HG03565 (cell line): ENCODE measurements around the gene ZSCAN2.
A peak's percentile ranks its signal among the peaks of the same experiment; 100 is the strongest.
"Not testable (repeated sequence)": the region's sequence is repeated elsewhere in the genome, so short reads cannot be mapped to it uniquely, and the experiment has no call there.

Experiments
- ATAC-seq: cut with Tn5 transposase; IDR thresholded peaks from one replicate; pipeline ENCODE4 v1.9.1; 2021; ENCODE audit warnings: mild to moderate bottlenecking, moderate library complexity; ENCODE audit not compliant: unreplicated experiment

Gene ZSCAN2

DNA sequence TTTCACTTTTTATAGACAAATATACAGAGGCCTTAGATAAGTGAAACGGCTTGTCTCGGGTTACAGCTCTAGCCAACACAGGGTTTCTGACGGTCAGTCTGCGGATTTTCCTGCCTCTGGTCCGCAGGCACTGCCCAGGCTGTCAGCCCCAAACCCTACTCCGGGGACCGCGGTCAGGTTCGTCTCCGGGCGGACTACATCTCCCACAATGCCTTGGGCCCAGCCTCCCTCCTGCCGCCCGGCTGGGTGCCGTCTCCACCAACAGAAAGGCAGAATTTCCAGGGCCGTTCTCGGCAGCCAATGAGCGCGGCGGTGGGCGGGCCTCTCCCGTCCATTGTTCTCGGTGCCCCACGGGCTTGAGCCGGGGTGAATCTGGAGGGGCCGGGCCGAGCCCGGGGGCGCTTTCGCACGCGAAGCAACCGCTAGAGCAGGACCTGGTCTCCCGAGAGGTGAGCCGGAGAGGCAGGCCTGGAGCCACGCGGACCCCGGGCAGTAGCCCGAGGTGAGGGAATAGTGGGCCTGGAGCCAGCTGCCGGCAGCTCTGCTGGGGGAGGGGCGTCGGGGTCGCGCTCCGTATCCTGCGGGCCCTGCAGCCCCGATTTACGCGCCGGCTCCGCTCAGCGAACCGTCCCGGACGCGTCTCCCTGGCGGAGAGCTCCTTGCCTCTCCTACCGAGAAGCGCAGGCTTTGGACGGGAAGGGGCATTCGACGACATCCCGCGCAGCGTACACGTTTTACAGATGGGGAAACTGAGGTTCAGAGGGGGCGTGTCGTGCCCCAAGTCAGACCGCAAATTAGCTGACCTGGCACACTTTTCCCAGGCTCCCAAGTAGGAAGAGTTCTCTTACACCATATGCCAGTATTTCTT is at the start of gene ZSCAN2:
Gene ZSCAN2, plus strand, starts transcription at position 323 of the 868 bp plus-strand sequence. CDS start 2,919 bp downstream, outside the sequence.
- peak; percentile 80 for ATAC-seq

DNA sequence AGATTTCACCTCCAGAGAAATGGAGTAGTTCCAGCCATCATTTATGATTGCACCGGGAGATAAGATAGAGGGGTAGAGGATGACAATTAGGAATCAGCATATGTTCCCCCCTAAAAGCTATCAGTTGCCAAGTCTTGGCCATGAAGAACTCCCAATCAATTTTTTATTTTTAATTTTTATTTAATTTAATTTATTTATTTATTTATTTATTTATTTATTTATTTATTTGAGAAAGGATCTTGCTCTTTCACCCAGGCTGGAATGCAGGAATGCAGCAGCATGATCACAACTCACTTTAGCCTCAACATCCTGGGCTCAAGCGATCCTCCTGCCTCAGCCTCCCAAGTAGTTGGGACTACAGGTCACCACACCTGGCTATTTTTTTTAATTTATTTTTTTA is 49.2 kb upstream of the ZSCAN2 start:
- not testable (repeated sequence) for ATAC-seq

DNA sequence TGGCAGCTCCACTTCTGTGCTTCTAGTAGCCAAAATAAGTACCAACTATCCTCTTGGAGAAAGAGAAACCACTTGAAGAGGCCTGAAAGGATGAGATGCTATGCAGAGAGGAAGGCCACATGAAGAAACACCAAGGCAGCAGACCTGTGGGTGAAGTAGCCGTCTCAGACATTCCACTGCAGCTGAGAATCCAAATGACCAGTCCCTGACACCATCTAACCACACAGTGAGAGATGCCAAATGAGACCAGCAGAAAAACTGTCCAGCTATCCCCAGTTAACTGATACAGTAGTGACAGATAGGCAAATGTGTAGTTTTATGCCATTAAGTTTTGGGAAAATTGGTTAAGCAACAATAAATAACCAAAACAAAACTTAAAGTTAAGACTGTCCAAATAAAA is 47.9 kb upstream of the ZSCAN2 start:
- no peak for ATAC-seq

DNA sequence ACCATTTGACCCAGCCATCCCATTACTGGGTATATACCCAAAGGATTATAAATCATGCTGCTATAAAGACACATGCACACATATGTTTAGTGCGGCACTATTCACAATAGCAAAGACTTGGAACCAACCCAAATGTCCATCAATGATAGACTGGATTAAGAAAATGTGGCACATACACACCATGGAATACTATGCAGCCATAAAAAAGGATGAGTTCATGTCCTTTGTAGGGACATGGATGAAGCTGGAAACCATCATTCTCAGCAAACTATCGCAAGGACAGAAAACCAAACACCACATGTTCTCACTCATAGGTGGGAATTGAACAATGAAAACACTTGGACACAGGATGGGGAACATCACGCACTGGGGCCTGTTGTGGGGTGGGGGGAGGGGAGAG is 44.1 kb upstream of the ZSCAN2 start:
- ATAC-seq: not testable (repeated sequence)

DNA sequence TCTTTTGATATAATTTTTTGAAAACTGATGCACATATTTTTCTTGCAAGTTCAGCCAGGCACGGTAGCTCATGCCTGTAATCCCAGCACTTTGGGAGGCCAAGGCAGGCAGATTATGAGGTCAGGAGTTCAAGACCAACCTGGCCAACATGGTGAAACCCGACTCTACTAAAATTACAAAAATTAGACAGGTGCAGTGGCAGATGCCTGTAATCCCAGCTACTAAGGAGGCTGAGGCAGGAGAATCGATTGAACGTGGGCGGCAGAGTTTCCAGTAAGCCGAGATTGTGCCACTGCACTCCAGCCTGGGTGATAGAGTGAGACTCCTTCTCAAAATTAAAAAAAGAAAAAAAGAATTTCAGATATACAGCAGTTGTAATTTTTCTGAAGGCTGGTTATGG is 32.8 kb upstream of the ZSCAN2 start:
- not testable (repeated sequence) for ATAC-seq

DNA sequence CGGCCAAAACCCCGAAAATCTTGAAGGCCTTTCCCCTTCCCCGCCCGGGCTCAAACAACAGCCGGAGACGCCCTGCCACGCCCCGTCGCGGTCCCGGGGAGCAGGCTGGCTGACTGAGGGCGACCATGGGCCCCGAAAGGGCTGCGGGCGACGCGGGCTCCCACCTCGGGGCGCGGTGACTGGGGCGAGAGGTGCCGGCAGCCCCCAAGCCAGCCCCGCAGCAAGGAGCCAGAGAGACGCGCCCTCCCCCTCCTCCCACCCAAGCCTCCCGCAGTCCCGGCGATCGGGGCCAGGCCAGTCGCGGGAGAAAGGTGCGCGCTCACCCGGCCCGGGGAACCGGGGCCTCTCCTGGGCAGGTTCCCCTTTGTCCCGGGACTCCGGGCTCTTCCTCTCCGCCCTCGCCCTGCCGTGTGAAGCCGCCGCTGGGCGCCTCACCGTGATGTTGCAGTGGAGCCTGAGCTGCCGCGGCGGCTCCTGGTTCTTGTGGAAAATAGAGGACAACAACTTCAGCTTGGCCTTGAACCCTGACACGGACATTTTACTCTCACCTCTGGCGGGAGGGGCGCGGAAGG is 30.6 kb upstream of the ZSCAN2 start:
- ATAC-seq: no peak

DNA sequence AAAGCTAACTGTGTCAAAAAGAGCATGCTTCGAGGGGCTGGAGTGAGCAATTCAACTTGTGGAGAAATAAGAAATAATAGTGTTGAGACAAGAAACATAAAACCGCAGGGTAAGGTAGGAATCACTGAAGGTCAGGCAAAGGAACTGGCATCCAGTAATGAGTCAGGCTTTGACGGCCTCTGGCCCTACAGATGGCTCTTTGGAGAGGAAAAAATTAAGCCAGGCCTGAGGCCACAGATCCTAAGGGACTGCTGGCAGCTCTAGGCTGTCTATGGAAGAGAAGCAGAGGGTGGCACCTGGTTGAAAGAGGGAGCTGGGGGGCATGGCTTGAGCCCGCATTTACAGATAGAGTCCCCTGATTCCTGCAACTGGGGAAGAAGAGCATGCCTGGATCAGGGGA is 28.6 kb upstream of the ZSCAN2 start:
- ATAC-seq: no peak

DNA sequence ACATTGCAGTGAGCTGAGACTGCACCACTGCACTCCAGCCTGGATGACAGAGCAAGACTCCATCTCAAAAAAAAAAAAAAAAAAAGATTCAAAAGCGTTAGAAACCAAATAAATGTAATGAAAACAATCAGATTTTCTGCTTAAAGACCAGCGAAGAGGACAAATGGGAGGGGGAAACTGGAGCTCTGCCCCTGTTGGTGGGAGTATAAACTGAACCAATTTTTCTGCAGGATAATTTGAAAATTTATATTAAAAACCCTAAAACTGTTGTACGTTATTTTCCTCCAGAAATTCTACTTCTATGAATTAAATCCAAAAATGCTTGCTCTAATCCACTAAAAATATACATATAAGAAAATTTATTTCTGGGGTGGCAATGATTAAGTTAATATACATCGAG is 25.3 kb upstream of the ZSCAN2 start:
- no peak for ATAC-seq

DNA sequence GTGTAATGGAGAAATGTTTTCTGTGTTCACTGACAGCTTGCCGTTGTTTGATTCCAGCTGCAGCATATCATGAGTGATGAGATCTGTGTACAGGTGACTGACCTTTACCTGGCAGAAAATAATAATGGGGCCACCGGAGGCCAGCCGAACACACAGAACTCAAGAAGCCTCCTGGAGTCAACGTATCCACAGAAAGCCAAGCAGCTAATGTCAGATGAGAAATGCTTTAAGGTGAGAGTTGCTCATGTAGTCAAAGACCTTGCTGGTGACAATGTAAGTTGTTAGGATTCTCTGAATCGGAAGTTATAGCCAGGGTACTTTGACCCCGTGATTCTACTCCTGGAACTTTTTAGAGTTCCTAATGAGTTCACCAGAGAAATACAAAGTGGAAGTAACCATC is 22.9 kb upstream of the ZSCAN2 start:
- ATAC-seq: not testable (repeated sequence)

DNA sequence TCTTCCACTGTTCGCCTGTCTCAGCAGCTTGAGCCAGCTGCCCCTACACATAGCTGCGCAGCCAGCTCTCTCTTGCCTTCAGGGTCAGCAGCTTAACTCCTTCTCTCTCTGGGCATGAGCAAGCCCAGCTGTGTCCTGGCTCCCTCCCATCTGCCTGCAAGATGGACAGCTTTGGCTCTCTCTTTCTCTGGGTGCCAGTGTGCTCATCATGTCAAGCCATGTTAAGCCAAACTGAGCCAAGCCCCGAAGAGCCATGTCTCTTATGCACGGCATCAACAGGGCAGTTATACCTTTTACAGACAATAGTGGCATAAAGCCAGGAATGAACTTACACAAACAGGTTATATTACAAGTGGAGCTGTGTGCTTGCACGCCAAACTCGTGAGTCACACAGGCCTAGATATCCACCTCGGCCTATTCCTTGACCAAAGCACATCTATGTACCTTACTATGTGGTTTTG is 21.5 kb upstream of the ZSCAN2 start:
- not testable (repeated sequence) for ATAC-seq

DNA sequence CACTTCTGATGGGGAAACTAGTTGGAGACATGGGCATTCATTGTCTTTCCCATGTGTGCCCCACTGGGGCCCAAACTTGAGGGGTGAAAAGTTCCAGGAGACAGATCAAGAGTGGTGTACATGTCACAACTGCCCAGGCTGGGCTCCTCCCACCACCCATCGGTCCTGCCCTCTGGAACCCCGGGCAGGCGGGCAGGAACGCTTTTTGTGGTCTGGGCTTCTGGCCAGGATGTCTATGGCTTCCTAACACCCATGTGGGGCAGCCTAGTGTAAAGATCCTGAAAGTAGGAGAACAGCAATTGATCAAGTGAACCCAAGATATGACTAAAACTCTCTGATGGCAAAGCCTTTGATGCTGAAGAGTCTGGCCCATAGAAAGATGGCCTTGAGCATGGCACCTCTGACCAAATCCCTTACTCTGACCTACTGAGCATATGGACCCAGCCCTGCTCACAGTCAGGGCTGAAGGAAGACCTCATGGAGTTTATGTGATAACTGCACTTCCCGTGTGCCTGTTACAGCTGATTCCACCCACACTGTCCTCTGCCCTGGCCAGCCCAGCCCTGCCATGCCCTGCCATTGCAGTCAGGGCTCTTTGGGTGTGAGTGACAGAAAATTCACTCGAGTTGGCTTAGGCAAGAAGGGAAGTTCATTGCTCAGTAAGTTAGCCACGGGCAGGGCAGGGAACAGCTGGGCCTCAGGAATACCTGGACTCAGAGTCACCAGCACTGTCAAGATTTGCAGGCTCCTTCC is 19.0 kb upstream of the ZSCAN2 start:
- ATAC-seq: not testable (repeated sequence)

DNA sequence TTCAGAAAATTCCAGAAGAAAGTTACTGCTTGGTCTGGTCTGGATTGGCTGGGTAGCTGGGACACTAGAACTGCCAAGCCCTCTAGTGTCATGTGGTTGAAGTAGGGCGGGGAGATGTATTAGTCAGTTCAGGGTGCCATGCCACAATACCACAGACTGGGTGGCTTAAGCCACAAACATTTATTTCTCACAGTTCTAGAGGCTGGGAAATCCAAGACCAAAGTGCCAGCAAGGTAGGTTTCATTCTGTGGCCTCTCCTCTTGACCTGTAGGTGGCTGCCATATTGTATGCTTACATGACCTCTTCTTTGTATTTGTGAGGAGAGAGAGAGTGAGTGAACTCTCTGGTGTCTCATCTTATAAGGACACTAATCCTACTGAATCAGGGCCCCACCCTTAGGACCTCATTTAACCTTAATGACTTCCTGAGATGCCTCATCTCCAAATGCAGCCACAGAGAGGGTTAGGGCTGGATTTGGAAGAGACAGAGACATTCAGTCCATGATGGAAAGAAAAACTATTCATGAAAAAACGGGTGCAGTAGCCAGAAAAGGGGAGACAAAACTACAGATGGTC is 18.1 kb upstream of the ZSCAN2 start:
- no peak for ATAC-seq

DNA sequence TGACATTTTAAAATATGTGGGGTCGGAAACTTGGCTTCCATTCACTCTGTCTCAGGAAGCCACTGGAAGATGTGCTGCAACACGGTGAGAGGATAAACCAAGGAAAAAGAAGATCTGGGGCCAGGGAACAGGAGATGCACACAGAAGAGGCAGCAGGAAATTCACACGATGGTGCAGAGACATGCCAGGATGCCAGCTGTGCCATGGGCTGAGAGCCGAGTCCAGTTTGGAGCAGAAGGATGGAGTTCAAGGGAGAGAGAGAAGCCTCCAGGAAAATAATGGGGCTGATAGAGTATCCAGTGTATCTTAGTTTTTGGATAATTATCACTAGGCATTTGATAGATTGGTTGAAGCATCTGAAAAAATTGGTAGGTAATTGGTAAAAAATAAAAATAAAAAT is 16.9 kb upstream of the ZSCAN2 start:
- ATAC-seq: not testable (repeated sequence)

DNA sequence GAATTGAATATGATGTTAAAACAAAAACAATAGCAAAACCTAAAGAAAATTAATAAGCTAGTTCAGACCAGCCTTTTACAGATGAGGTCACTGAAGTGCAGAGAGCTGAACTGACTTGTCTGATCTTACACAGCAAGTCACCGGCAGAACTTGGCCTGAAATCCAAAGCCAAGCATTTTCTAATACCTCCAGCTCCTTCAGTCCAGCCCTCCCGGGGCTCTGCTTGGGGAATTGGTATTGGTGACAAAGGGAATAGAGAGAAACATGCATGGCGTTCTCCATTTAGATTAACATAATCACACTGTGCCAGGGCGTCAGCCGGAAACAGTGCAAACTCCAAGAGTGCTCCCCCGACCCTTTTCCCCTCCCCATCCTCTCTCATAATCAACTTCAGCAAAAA is 14.1 kb upstream of the ZSCAN2 start:
- no peak for ATAC-seq

DNA sequence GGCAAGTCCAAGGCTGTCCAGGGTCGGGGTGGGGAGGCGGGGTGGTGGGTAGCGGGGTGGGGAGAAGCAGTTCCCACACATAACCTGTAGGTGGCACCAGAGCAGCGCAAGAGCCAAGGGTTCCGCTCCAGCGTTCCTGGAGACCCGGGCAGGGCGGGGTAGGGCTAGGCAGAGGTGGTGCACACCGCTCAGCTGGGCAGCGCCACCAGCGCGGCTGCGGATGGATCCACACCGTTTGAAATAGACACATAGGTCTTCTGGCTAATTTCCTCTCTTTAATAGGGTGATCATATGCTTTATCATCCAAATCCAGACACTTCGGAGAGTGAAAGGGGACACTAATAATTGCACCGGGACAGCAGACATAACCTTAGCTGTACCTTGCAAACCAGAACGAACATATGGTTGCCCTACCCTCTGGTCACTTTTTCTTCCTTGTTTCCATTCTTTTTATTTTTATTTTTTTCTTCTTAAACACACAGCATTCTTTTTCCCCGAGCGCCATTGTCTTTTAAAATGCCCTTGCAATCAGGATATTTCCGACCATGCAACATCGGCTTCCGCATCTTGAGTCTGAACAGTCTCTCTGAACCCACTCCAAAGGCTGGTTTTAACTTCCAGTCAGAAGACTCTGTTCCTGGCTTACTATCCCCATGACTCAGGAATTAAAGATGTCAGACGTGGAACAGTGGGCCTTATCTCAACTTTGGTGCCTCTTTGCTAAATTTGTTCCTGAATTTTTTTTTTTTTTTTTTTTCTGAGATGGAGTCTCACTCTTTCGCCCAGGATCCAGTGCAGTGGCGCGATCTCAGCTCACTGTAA is 12.5 kb upstream of the ZSCAN2 start:
- ATAC-seq: peak; percentile 85

DNA sequence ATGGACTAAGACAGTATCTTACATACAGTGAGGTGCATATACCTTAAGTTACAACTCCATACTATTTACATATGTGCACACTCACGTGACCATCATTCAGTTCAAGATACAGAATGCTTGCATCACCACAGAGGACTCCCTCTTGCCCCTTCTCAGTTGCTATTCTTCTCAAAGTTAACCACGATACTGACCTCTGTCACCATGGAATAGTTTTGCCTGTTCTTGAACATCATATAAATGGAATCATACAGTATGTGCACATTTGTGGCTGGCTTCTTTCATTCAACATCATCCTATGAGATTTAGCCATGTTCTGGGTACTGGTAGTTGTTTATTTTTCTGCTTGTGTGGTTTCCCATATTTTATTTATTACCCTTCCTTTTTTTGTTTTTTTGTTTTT is 10.4 kb upstream of the ZSCAN2 start:
- no peak for ATAC-seq

DNA sequence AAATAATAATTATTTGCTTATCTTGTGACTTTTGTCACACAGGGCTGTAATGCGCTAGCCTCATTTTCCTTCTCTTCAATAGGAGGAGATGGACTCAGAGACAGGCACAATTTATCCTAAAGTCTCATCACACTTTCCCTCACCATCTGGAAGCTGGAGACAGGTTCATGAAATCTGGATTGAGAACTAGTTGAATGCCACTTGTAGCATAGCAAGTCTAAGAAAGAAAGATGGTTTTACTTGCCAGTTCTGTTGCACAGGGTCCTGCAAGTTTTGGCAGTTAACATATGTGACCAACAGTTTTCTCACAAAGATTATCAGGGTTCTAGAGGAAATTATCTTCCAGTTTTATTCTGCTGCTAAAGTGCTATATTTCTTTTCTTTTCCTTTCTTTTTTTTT is 9.0 kb upstream of the ZSCAN2 start:
- no peak for ATAC-seq

DNA sequence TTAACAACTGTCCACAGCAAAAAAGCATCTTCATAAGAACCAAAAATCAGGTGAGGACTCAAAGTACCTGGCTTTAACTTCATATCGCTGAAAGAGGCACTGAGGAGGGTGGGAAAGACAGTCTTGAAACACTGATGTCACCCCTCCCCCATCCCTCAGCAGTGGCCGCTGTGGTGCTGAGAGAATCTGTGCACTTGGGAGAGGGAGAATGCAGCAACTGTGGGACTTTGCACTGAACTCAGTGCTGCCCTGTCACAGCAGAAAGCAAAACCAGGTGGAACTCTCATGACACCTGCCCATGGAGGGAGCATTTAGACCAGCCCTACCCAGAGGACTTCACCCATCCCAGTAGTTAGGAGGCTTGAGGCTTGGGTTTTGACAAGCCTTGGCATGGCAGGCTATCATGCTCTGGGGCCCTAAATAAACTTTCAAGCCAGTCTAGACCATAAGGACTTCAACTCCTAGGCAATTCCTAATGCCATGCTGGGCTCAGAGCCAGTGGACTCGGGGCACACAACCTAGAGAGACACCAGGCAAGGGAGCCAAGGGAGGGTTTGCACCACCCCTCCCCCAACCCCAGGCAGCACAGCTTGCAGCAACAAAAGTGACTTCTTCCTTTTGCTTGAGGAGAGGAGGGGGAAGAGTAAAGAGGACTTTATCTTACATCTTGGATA is 6.1 kb upstream of the ZSCAN2 start:
- no peak for ATAC-seq

DNA sequence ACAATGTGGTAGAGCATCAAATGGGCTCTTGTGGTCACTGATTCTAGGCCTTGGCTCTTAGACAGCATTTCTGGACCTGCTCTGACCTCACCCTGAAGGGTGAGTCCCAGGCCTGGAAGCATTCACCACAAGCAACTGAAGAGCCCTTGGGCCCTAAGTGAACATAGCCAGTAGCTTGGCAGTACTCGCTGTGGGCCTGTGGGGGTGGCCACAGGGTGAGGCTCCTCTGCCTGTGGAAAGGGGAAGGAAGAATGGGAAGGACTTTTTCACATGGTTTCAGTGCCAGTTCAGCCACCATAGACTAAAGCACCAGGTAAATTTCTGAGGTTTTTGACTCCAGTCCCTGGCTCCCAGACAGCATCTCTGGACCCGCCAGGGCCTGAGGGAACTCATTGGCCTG is 5.1 kb upstream of the ZSCAN2 start:
- no peak for ATAC-seq

DNA sequence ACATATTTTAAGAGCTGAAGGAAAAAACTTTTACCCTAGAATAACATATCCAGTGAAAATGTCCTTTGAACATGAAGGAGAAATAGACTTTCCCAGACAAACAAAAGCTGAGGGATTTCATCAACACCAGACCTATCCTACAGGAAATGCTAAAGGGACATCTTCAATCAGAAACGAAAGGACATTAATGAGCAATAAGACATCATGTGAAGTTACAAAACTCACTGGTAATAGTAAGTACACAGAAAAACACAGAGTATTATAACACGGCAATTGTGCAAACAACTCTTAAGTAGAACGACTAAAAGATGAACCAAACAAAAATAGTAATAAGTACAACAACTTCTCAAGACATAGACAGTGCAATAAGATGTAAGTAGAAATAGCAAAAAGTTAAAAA is 3.5 kb upstream of the ZSCAN2 start:
- no peak for ATAC-seq
